Natural killer cell (primary cell): ENCODE data around the gene GLIS1. TPM values are rescaled to one million over a fixed set of nuclear protein-coding genes. Genes with fewer than 3 reads are reported as not detected.

Source experiments
- ATAC-seq, 3 donors: fragments of 150-1000 bp in 2 of 3; fragments of 200-7000 bp in 1 of 3; cut with Tn5 transposase; 1 replicate in 1 of 3; 2 replicates in 2 of 3; pipeline ENCODE4 v1.10.0; 2021; ENCODE audit warnings: mild to moderate bottlenecking in 2 of 3, moderate library complexity in 2 of 3
- DNase-seq, 2 donors: peaks; one replicate each; pipeline versions ENCODE4 v3.0.0 to v3.0.0-alpha.2; 2013 to 2021; ENCODE audit warnings: mixed read lengths in 1 of 2
- H3K27ac ChIP-seq: one replicate; pipeline ENCODE4 v1.5.1; 2013; ENCODE audit warnings: mild to moderate bottlenecking, low read length
- H3K27me3 ChIP-seq: one replicate; pipeline ENCODE4 v1.6.1; 2013; ENCODE audit warnings: low read length; ENCODE audit not compliant: control insufficient read depth, insufficient read depth
- H3K36me3 ChIP-seq: one replicate; pipeline ENCODE4 v1.6.1; 2013; ENCODE audit warnings: low read length; ENCODE audit not compliant: control insufficient read depth, insufficient read depth
- H3K4me1 ChIP-seq: one replicate; pipeline ENCODE4 v1.6.1; 2013; ENCODE audit warnings: low read length; ENCODE audit not compliant: control insufficient read depth, insufficient read depth
- H3K4me3 ChIP-seq: one replicate; pipeline ENCODE4 v1.5.1; 2013; ENCODE audit warnings: low read length
- H3K9me3 ChIP-seq: one replicate; pipeline ENCODE4 v1.6.1; 2013; ENCODE audit warnings: low read length; ENCODE audit not compliant: control insufficient read depth, insufficient read depth
- H3K27ac Mint-ChIP-seq, 2 donors: one replicate each; pipeline ENCODE4 v1.8.0; 2022; ENCODE audit warnings: mild to moderate bottlenecking in 2 of 2, mixed read lengths in 2 of 2, moderate library complexity in 1 of 2
- H3K27me3 Mint-ChIP-seq, 2 donors: one replicate each; pipeline ENCODE4 v1.8.0; 2022; ENCODE audit warnings: low read depth in 2 of 2, mixed read lengths in 2 of 2
- H3K36me3 Mint-ChIP-seq: one replicate; pipeline ENCODE4 v1.8.0; 2022; ENCODE audit warnings: mixed read lengths
- H3K4me1 Mint-ChIP-seq, 2 donors: one replicate each; pipeline ENCODE4 v1.8.0; 2022; ENCODE audit warnings: mixed read lengths in 2 of 2
- H3K4me3 Mint-ChIP-seq: one replicate; pipeline ENCODE4 v1.8.0; 2022; ENCODE audit warnings: mild to moderate bottlenecking, moderate library complexity, mixed read lengths
- H3K9me3 Mint-ChIP-seq, 2 donors: one replicate each; pipeline ENCODE4 v1.8.0; 2022; ENCODE audit warnings: mixed read lengths in 2 of 2
- CTCF ChIP-seq: fragments of 200-600 bp; IDR thresholded peaks from one replicate; pipeline ENCODE4 v1.8.0; 2022; ENCODE audit warnings: antibody characterized with exemption
- WGBS: methylation state at CpG from one replicate; pipeline ENCODE4 v1.1.7; 2013; ENCODE audit warnings: missing lambda C conversion rate; ENCODE audit not compliant: insufficient coverage; 5-methylcytosine and 5-hydroxymethylcytosine counted together
- intact Hi-C: fragments of 100-400 bp; cut with micrococcal nuclease; formaldehyde crosslinking; loops from one replicate; pipeline ENCODE4 v1.14.2; 2022
- total RNA-seq, 4 donors: library from RNA; stranded (reverse); fragments of 120-200 nt in 1 of 4; gene quantifications; one replicate each; pipeline versions ENCODE4 v1.2.3 to v1.2.4, GENCODE V29; 2013 to 2022

Gene GLIS1
- total RNA-seq, 3 donors from 2014 or later (not counting 1 experiment from before 2014, with no cell fraction given) = not detected

- intact Hi-C loops = no loop called here
- no peak overlapping the region for H3K27ac Mint-ChIP-seq
- no peaks in the 10 kb centered on the region for H3K4me1 ChIP-seq
- H3K4me3 ChIP-seq = no peak overlapping the region
- H3K27me3 Mint-ChIP-seq = no peaks in the 10 kb centered on the region
- no peaks in the 10 kb centered on the region for H3K9me3 ChIP-seq
- TF ChIP-seq CTCF = no peak
- no peak overlapping the region for H3K27ac ChIP-seq
- ATAC-seq = no peak
- H3K36me3 Mint-ChIP-seq = no peaks in the 10 kb centered on the region
- no peak for DNase-seq
- no peak overlapping the region for H3K4me3 Mint-ChIP-seq
- no peaks in the 10 kb centered on the region for H3K27me3 ChIP-seq
- H3K9me3 Mint-ChIP-seq = no peaks in the 10 kb centered on the region
- H3K4me1 Mint-ChIP-seq = peaks cover 0 to 6% of the 10 kb centered on the region in 2 donors
- 93% methylated on average over 11 of the region's 11 CpGs for whole genome bisulfite sequencing
- H3K36me3 ChIP-seq = no peaks in the 10 kb centered on the region
Measured at GRCh38 chr1:53636621-53637171, 102.3 kb downstream of the GLIS1 start.

GRCh38 chr1:53634571-53634979 is 104.4 kb downstream of the GLIS1 start:
- Histone ChIP-seq H3K4me1 (no peaks in the 10 kb centered on the region), H3K27ac (no peak overlapping the region), H3K4me3 (no peak overlapping the region), H3K36me3 (no peaks in the 10 kb centered on the region), H3K9me3 (no peaks in the 10 kb centered on the region), H3K27me3 (no peaks in the 10 kb centered on the region)
- 92% methylated on average over 10 of the region's 10 CpGs for WGBS
- Mint-ChIP-seq H3K4me1 (peaks cover 0 to 6% of the 10 kb centered on the region in 2 donors), H3K27me3 (peaks cover 0 to 2% of the 10 kb centered on the region in 2 donors), H3K27ac (no peak overlapping the region), H3K36me3 (no peaks in the 10 kb centered on the region), H3K4me3 (no peak overlapping the region), H3K9me3 (no peaks in the 10 kb centered on the region)
- DNase-seq = no peak
- intact Hi-C loops = no loop called here
- no peak for ATAC-seq
- no peak for TF ChIP-seq CTCF

- Histone ChIP-seq H3K36me3 (no peaks in the 10 kb centered on the region), H3K4me1 (no peaks in the 10 kb centered on the region), H3K27me3 (no peaks in the 10 kb centered on the region), H3K27ac (no peak overlapping the region), H3K4me3 (no peak overlapping the region), H3K9me3 (no peaks in the 10 kb centered on the region)
- peaks cover 0 to 6% of the 10 kb centered on the region in 2 donors for H3K4me1 Mint-ChIP-seq
- H3K27me3 Mint-ChIP-seq = peaks cover 0 to 4% of the 10 kb centered on the region in 2 donors
- ATAC-seq (no peak), DNase-seq (no peak)
- intact Hi-C loops = no loop called here
- H3K9me3 Mint-ChIP-seq = no peaks in the 10 kb centered on the region
- WGBS = 94% methylated on average over 13 of the region's 13 CpGs
- no peak overlapping the region for H3K4me3 Mint-ChIP-seq
- TF ChIP-seq CTCF = no peak
- no peak overlapping the region for H3K27ac Mint-ChIP-seq
- no peaks in the 10 kb centered on the region for H3K36me3 Mint-ChIP-seq
Measured at GRCh38 chr1:53633073-53633704, 105.8 kb downstream of the GLIS1 start.
